ENCODE data around the gene CHN1.

The CHN1 gene

GRCh38 chr2:174868878-174869277 is 136.3 kb downstream of the CHN1 start:
- ChIA-PET CTCF (no interaction called here), POLR2A (ENCODE audit: low non-redundant PET) (no interaction called here)
- DNase-seq (ENCODE audit: low spot score), result no peak
- H3K27ac ChIP-seq, result no peak overlapping the region
- TF ChIP-seq CTCF (conservative IDR thresholded peaks at IDR 0.05; ENCODE audit: low read depth), result no peak

GRCh38 chr2:174866421-174866820 is 138.8 kb downstream of the CHN1 start:
- H3K27ac ChIP-seq, result no peak overlapping the region
- POLR2A ChIA-PET (ENCODE audit: low non-redundant PET), result interaction anchor here (0.6 kb wide), 1 partner anchor 78 kb away, joined by 3 read pairs; no protein-coding TSS in a partner anchor
- CTCF ChIA-PET, result interaction anchor here (0.7 kb wide), 1 partner anchor 152 kb away, joined by 4 read pairs; no protein-coding TSS in a partner anchor
- TF ChIP-seq CTCF (conservative IDR thresholded peaks at IDR 0.05; ENCODE audit: low read depth), result no peak
- no peak for DNase-seq (ENCODE audit: low spot score)

- POLR2A ChIA-PET (ENCODE audit: low non-redundant PET), result no interaction called here
- CTCF ChIA-PET, result no interaction called here
- TF ChIP-seq CTCF (conservative IDR thresholded peaks at IDR 0.05; ENCODE audit: low read depth), result no peak
- H3K27ac ChIP-seq, result no peak overlapping the region
- no peak for DNase-seq (ENCODE audit: low spot score)
Observed at GRCh38 chr2:174863183-174863582, 142.0 kb downstream of the CHN1 start.

- ChIA-PET POLR2A (ENCODE audit: low non-redundant PET) (no interaction called here), CTCF (interaction anchor here (0.6 kb wide), 1 partner anchor 1893 kb away, joined by 3 read pairs; no protein-coding TSS in a partner anchor)
- DNase-seq (ENCODE audit: low spot score), result no peak
- H3K27ac ChIP-seq, result no peak overlapping the region
- no peak for TF ChIP-seq CTCF (conservative IDR thresholded peaks at IDR 0.05; ENCODE audit: low read depth)
Observed at GRCh38 chr2:174859563-174860169, 145.5 kb downstream of the CHN1 start.

- H3K27ac ChIP-seq, result no peak overlapping the region
- ChIA-PET POLR2A (ENCODE audit: low non-redundant PET) (no interaction called here), CTCF (no interaction called here)
- TF ChIP-seq CTCF (conservative IDR thresholded peaks at IDR 0.05; ENCODE audit: low read depth), result no peak
- DNase-seq (ENCODE audit: low spot score), result no peak
Observed at GRCh38 chr2:174858745-174859144, 146.4 kb downstream of the CHN1 start.

GRCh38 chr2:174856447-174856846 is 148.7 kb downstream of the CHN1 start:
- ChIA-PET POLR2A (ENCODE audit: low non-redundant PET) (no interaction called here), CTCF (no interaction called here)
- TF ChIP-seq CTCF (conservative IDR thresholded peaks at IDR 0.05; ENCODE audit: low read depth), result no peak
- H3K27ac ChIP-seq, result no peak overlapping the region
- DNase-seq (ENCODE audit: low spot score), result no peak

Measured in RWPE1 (cell line).